ENCODE measurements around the gene GAPDHS. TPM values are rescaled to one million over a fixed set of nuclear protein-coding genes. Genes with fewer than 3 reads are reported as not detected.

Gene GAPDHS
- total and polyA plus RNA-seq, 4 donors: not detected

GRCh38 chr19:35554076-35554475, 20.8 kb downstream of the GAPDHS start:
- H3K36me3 ChIP-seq (ENCODE audit: control insufficient read depth in 4 of 4, insufficient read depth in 3 of 4, low read depth in 1 of 4, low read length in 3 of 4): no peaks in the 10 kb centered on the region
- TF ChIP-seq GABPA (IDR thresholded peaks at IDR 0.05 in 1 of 2, conservative IDR thresholded peaks at IDR 0.05 in 1 of 2): no peak
- no peak for TF ChIP-seq FOXA1 (IDR thresholded peaks at IDR 0.05)
- TF ChIP-seq NR2F2 (IDR thresholded peaks at IDR 0.05): no peak
- TF ChIP-seq MAX (IDR thresholded peaks at IDR 0.05): no peak
- no peak for TF ChIP-seq TAF1 (conservative IDR thresholded peaks at IDR 0.05)
- TF ChIP-seq HNF4A (conservative IDR thresholded peaks at IDR 0.05): no peak
- no peak for TF ChIP-seq EGR1 (IDR thresholded peaks at IDR 0.05; ENCODE audit: low read depth in 2 of 2)
- TF ChIP-seq ATF3 (IDR thresholded peaks at IDR 0.05): no peak
- TF ChIP-seq REST (IDR thresholded peaks at IDR 0.05): no peak
- no peak for TF ChIP-seq FOXA2 (IDR thresholded peaks at IDR 0.05)
- no peak for TF ChIP-seq RAD21 (IDR thresholded peaks at IDR 0.05)
- TF ChIP-seq CTCF (IDR thresholded peaks at IDR 0.05; ENCODE audit: low read depth, low read length, missing input control): no peak
- no peak for TF ChIP-seq HNF4G (IDR thresholded peaks at IDR 0.05)
- TF ChIP-seq SP1 (IDR thresholded peaks at IDR 0.05): no peak
- TF ChIP-seq JUND (IDR thresholded peaks at IDR 0.05): no peak
- no peak for TF ChIP-seq YY1 (IDR thresholded peaks at IDR 0.05)
- TF ChIP-seq ZBTB33 (IDR thresholded peaks at IDR 0.05): no peak
- no peak for TF ChIP-seq RXRA (IDR thresholded peaks at IDR 0.05)
- no peak for DNase-seq (ENCODE audit: low spot score)
- no peak overlapping the region for H3K9ac ChIP-seq (ENCODE audit: low read depth in 1 of 2, low read length in 2 of 2)
- peaks cover 0 to 7% (median 4%) of the 10 kb centered on the region in 4 donors for H3K4me1 ChIP-seq (ENCODE audit: control insufficient read depth in 4 of 4, insufficient read depth in 4 of 4, low read length in 3 of 4)
- peaks cover 0 to 4% (median 3%) of the 10 kb centered on the region in 4 donors for H3K27me3 ChIP-seq (ENCODE audit: control insufficient read depth in 4 of 4, insufficient read depth in 4 of 4, low read length in 3 of 4)
- H3K4me3 ChIP-seq (ENCODE audit: low read depth in 1 of 3, low read length in 3 of 3): no peak overlapping the region
- WGBS: 73% methylated on average over 5 of the region's 5 CpGs
- H3K27ac ChIP-seq (ENCODE audit: low read depth in 1 of 2, low read length in 2 of 2): no peak overlapping the region
- no peaks in the 10 kb centered on the region for H3K9me3 ChIP-seq (ENCODE audit: control insufficient read depth in 4 of 4, low read length in 3 of 4)

Data from liver (tissue), 9 donors.